HepG2 (cell line): ENCODE results near the gene TGFBI. TPM values are rescaled to one million over a fixed set of nuclear protein-coding genes. Genes with fewer than 3 reads are reported as not detected.

Experiments
- ATF1 ChIP-seq: IDR thresholded peaks from 2 replicates; pipeline ENCODE4 v1.6.1; 2016; ENCODE audit warnings: mild to moderate bottlenecking, control low read depth
- HOXA5 ChIP-seq: sonication (generic); formaldehyde crosslinking; IDR thresholded peaks from 2 replicates; pipeline ENCODE4 v1.4.0; 2020; ENCODE audit warnings: missing genetic modification reagents
- NFKB2 ChIP-seq: sonication (generic); formaldehyde crosslinking; IDR thresholded peaks from 2 replicates; pipeline ENCODE4 v1.4.0; 2020; ENCODE audit warnings: missing genetic modification reagents, borderline replicate concordance
- NR3C1 ChIP-seq: sonication (generic); formaldehyde crosslinking; IDR thresholded peaks from 2 replicates; pipeline ENCODE4 v1.4.0; 2020; ENCODE audit warnings: missing genetic modification reagents
- PCBP2 ChIP-seq: fragments of 200-400 bp; formaldehyde crosslinking; optimal IDR thresholded peaks from 2 replicates; pipeline ENCODE3; 2018; ENCODE audit warnings: low read length, low read depth; ENCODE audit not compliant: poor library complexity, severe bottlenecking
- PHB2 ChIP-seq: fragments of 450-650 bp; IDR thresholded peaks from 2 replicates; pipeline ENCODE4 v1.6.1; 2018; ENCODE audit not compliant: partially characterized antibody
- POGZ ChIP-seq: sonication (generic); formaldehyde crosslinking; IDR thresholded peaks from 2 replicates; pipeline ENCODE4 v1.4.0; 2020; ENCODE audit warnings: mild to moderate bottlenecking, missing genetic modification reagents
- SRSF4 ChIP-seq: fragments of 200-400 bp; formaldehyde crosslinking; IDR thresholded peaks from one replicate; pipeline ENCODE4 v1.6.1; 2018; ENCODE audit warnings: mild to moderate bottlenecking, low read depth, low read length, moderate library complexity; ENCODE audit not compliant: poor library complexity, severe bottlenecking
- ZNF136 ChIP-seq: sonication (generic); formaldehyde crosslinking; IDR thresholded peaks from 2 replicates; pipeline ENCODE4 v1.8.1; 2022; ENCODE audit warnings: low read depth, mild to moderate bottlenecking, moderate library complexity, missing genetic modification reagents
- ZNF225 ChIP-seq: sonication (generic); formaldehyde crosslinking; IDR thresholded peaks from 2 replicates; pipeline ENCODE4 v1.4.0; 2020; ENCODE audit warnings: mild to moderate bottlenecking, missing genetic modification reagents
- ZNF317 ChIP-seq: sonication (generic); formaldehyde crosslinking; IDR thresholded peaks from 2 replicates; pipeline ENCODE4 v1.5.0; 2020; ENCODE audit warnings: mild to moderate bottlenecking, missing genetic modification reagents
- ZNF746 ChIP-seq: sonication (generic); formaldehyde crosslinking; IDR thresholded peaks from 2 replicates; pipeline ENCODE4 v1.8.0; 2022; ENCODE audit warnings: mild to moderate bottlenecking, missing genetic modification reagents
- polyA plus RNA-seq, 8 experiments: library from polyadenylated mRNA; depleted of rRNA in 3 of 8; stranded (reverse) in 7 of 8; unstranded in 1 of 8; fragments of >200 nt; fragmentation: Illumina TruSeq in 4 of 8; extraction: Trizol in 4 of 8; gene quantifications; 2 replicates each; pipeline versions ENCODE4 v1.2.1 to v1.2.3, GENCODE V29; 2011 to 2016; ENCODE audit warnings: low read depth in 4 of 8, missing spikeins in 1 of 8, mixed read lengths in 1 of 8; ENCODE audit not compliant: insufficient read depth in 1 of 8
- total RNA-seq, 5 experiments: library from RNA; depleted of rRNA; stranded (reverse); fragments of >200 nt; fragmentation: Illumina TruSeq; extraction: Trizol; gene quantifications; 2 replicates each; pipeline ENCODE4 v1.2.3, GENCODE V29; 2016; ENCODE audit warnings: low read depth in 1 of 5
- TF ChIP-seq, protein P1 (sequence below): sonication (generic); formaldehyde crosslinking; IDR thresholded peaks from 2 replicates; pipeline ENCODE4 v1.4.0; 2020; ENCODE audit warnings: mild to moderate bottlenecking, missing genetic modification reagents
- TF ChIP-seq, protein P2 (sequence below): sonication (generic); formaldehyde crosslinking; IDR thresholded peaks from 2 replicates; pipeline ENCODE4 v1.9.0; 2022; ENCODE audit warnings: missing genetic modification reagents, mild to moderate bottlenecking, borderline replicate concordance
- TF ChIP-seq, protein P3 (sequence below): sonication (generic); formaldehyde crosslinking; IDR thresholded peaks from 2 replicates; pipeline ENCODE4 v1.5.1; 2020; ENCODE audit warnings: missing genetic modification reagents, mild to moderate bottlenecking, borderline replicate concordance
- TF ChIP-seq, protein P4 (sequence below): IDR thresholded peaks from 2 replicates; pipeline ENCODE4 v1.6.1; 2018; ENCODE audit warnings: missing genetic modification reagents
- TF ChIP-seq, protein P5 (sequence below): sonication (generic); formaldehyde crosslinking; IDR thresholded peaks from 2 replicates; pipeline ENCODE4 v1.4.0; 2020; ENCODE audit warnings: missing genetic modification reagents

Gene TGFBI
- total and polyA plus RNA-seq, 2 of the 13 experiments (the other 11 are each of a cell fraction or from before 2014, with no cell fraction given), result 275 to 457 TPM

DNA sequence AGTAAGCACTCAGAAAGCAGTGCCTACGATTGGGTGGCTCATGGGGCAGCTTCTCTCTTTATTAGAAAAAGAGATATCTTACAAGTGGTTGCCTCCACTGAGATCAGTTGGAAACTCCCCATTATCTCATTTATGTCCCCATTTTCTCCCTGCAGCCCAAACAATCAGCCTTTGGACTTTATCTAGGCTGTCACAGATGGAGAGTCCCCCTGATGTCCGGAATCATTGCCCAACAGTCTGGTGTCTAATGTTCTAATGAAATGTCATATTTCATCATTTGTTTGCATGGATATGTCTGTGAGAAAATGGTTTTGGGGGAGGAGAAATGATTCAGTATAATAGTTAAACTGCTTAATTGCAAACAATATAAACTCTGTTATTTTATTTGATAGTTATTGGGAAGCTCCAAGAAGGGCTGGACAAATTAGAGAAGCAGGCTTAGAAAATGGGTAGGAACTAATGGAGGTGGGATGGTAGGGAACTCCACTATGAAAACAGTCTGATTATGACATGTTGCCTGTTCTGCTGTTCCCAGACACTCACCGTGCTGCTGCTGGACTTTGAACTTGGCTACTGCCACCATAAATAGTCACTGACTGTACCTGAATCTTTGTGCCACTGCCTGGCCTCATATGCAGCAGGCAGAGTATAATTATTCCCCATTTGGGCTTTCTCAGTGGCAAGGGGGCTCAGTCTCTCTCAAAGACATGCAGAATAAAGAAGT lies 65.6 kb downstream of the TGFBI start (continued):
- TF ChIP-seq NR3C1 (CRISPR knock-in tag) (no peak), SRSF4 (no peak), ATF1 (peak; percentile 48), HOXA5 (CRISPR knock-in tag) (no peak), ZNF746 (CRISPR knock-in tag) (no peak), NFKB2 (no peak), ZNF136 (CRISPR knock-in tag) (no peak), POGZ (0 out of 2 replicates have a peak, but pooled peaks have one; percentile 26), ZNF317 (no peak), PCBP2 (no peak), PHB2 (no peak), ZNF225 (CRISPR knock-in tag) (no peak)
- TF ChIP-seq, protein P1, sequence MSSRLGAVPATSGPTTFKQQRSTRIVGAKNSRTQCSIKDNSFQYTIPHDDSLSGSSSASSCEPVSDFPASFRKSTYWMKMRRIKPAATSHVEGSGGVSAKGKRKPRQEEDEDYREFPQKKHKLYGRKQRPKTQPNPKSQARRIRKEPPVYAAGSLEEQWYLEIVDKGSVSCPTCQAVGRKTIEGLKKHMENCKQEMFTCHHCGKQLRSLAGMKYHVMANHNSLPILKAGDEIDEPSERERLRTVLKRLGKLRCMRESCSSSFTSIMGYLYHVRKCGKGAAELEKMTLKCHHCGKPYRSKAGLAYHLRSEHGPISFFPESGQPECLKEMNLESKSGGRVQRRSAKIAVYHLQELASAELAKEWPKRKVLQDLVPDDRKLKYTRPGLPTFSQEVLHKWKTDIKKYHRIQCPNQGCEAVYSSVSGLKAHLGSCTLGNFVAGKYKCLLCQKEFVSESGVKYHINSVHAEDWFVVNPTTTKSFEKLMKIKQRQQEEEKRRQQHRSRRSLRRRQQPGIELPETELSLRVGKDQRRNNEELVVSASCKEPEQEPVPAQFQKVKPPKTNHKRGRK (CRISPR knock-in tag), result no peak
- TF ChIP-seq, protein P2, sequence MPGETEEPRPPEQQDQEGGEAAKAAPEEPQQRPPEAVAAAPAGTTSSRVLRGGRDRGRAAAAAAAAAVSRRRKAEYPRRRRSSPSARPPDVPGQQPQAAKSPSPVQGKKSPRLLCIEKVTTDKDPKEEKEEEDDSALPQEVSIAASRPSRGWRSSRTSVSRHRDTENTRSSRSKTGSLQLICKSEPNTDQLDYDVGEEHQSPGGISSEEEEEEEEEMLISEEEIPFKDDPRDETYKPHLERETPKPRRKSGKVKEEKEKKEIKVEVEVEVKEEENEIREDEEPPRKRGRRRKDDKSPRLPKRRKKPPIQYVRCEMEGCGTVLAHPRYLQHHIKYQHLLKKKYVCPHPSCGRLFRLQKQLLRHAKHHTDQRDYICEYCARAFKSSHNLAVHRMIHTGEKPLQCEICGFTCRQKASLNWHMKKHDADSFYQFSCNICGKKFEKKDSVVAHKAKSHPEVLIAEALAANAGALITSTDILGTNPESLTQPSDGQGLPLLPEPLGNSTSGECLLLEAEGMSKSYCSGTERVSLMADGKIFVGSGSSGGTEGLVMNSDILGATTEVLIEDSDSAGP (CRISPR knock-in tag), result no peak
- TF ChIP-seq, protein P3, sequence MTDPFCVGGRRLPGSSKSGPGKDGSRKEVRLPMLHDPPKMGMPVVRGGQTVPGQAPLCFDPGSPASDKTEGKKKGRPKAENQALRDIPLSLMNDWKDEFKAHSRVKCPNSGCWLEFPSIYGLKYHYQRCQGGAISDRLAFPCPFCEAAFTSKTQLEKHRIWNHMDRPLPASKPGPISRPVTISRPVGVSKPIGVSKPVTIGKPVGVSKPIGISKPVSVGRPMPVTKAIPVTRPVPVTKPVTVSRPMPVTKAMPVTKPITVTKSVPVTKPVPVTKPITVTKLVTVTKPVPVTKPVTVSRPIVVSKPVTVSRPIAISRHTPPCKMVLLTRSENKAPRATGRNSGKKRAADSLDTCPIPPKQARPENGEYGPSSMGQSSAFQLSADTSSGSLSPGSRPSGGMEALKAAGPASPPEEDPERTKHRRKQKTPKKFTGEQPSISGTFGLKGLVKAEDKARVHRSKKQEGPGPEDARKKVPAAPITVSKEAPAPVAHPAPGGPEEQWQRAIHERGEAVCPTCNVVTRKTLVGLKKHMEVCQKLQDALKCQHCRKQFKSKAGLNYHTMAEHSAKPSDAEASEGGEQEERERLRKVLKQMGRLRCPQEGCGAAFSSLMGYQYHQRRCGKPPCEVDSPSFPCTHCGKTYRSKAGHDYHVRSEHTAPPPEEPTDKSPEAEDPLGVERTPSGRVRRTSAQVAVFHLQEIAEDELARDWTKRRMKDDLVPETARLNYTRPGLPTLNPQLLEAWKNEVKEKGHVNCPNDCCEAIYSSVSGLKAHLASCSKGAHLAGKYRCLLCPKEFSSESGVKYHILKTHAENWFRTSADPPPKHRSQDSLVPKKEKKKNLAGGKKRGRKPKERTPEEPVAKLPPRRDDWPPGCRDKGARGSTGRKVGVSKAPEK (CRISPR knock-in tag), result no peak
- TF ChIP-seq, protein P4, sequence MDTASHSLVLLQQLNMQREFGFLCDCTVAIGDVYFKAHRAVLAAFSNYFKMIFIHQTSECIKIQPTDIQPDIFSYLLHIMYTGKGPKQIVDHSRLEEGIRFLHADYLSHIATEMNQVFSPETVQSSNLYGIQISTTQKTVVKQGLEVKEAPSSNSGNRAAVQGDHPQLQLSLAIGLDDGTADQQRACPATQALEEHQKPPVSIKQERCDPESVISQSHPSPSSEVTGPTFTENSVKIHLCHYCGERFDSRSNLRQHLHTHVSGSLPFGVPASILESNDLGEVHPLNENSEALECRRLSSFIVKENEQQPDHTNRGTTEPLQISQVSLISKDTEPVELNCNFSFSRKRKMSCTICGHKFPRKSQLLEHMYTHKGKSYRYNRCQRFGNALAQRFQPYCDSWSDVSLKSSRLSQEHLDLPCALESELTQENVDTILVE (CRISPR knock-in tag), result no peak
- TF ChIP-seq, protein P5, sequence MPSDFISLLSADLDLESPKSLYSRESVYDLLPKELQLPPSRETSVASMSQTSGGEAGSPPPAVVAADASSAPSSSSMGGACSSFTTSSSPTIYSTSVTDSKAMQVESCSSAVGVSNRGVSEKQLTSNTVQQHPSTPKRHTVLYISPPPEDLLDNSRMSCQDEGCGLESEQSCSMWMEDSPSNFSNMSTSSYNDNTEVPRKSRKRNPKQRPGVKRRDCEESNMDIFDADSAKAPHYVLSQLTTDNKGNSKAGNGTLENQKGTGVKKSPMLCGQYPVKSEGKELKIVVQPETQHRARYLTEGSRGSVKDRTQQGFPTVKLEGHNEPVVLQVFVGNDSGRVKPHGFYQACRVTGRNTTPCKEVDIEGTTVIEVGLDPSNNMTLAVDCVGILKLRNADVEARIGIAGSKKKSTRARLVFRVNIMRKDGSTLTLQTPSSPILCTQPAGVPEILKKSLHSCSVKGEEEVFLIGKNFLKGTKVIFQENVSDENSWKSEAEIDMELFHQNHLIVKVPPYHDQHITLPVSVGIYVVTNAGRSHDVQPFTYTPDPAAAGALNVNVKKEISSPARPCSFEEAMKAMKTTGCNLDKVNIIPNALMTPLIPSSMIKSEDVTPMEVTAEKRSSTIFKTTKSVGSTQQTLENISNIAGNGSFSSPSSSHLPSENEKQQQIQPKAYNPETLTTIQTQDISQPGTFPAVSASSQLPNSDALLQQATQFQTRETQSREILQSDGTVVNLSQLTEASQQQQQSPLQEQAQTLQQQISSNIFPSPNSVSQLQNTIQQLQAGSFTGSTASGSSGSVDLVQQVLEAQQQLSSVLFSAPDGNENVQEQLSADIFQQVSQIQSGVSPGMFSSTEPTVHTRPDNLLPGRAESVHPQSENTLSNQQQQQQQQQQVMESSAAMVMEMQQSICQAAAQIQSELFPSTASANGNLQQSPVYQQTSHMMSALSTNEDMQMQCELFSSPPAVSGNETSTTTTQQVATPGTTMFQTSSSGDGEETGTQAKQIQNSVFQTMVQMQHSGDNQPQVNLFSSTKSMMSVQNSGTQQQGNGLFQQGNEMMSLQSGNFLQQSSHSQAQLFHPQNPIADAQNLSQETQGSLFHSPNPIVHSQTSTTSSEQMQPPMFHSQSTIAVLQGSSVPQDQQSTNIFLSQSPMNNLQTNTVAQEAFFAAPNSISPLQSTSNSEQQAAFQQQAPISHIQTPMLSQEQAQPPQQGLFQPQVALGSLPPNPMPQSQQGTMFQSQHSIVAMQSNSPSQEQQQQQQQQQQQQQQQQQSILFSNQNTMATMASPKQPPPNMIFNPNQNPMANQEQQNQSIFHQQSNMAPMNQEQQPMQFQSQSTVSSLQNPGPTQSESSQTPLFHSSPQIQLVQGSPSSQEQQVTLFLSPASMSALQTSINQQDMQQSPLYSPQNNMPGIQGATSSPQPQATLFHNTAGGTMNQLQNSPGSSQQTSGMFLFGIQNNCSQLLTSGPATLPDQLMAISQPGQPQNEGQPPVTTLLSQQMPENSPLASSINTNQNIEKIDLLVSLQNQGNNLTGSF, result no peak
